ENCODE measurements around the gene TEAD4. TPM values are rescaled to one million over a fixed set of nuclear protein-coding genes. Genes with fewer than 3 reads are reported as not detected.

TEAD4 gene
- total and polyA plus RNA-seq, 4 donors, result 0.79 to 3.8 (median 2.8) TPM

DNA sequence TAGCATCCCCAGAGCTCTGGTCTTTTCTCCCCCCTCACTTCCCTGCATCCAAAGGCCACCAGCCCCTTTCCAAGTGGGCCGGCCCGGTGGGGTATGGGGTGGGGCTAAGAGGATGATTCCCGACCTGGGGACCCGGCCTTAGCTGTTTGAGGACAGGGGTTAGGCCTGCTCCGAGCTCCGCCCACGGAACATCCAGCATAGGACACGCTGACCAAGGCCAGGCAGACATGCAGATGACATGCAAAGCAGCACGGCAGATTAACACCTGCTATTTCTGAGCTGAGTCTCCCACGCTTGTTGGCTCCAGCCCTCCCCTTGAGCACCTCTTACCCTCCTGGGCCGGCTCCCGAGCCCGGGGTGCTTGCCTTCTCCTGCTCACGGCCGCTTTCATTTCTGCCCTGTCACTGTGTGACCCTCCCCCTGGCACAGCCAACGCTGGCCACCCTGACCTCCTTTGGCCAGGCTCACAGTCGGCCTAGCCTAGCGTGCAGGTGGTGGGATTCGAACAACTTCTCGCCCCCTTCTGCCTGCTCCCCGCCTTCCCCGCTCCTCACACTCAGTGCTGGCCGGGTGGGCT lies 40.2 kb downstream of the TEAD4 start:
- Histone ChIP-seq H3K27me3 (ENCODE audit: control insufficient read depth in 4 of 4, insufficient read depth in 4 of 4, low read length in 3 of 4) (no peaks in the 10 kb centered on the region), H3K4me3 (ENCODE audit: low read depth in 1 of 3, low read length in 3 of 3) (no peak overlapping the region), H3K36me3 (ENCODE audit: control insufficient read depth in 4 of 4, insufficient read depth in 3 of 4, low read depth in 1 of 4, low read length in 3 of 4) (no peaks in the 10 kb centered on the region), H3K27ac (ENCODE audit: low read depth in 1 of 2, low read length in 2 of 2) (no peak overlapping the region), H3K4me1 (ENCODE audit: control insufficient read depth in 4 of 4, insufficient read depth in 4 of 4, low read length in 3 of 4) (no peaks in the 10 kb centered on the region), H3K9me3 (ENCODE audit: control insufficient read depth in 4 of 4, low read length in 3 of 4) (no peaks in the 10 kb centered on the region), H3K9ac (ENCODE audit: low read depth in 1 of 2, low read length in 2 of 2) (no peak overlapping the region)
- no peak for TF ChIP-seq EGR1 (IDR thresholded peaks at IDR 0.05; ENCODE audit: low read depth in 2 of 2)
- TF ChIP-seq, protein P1, sequence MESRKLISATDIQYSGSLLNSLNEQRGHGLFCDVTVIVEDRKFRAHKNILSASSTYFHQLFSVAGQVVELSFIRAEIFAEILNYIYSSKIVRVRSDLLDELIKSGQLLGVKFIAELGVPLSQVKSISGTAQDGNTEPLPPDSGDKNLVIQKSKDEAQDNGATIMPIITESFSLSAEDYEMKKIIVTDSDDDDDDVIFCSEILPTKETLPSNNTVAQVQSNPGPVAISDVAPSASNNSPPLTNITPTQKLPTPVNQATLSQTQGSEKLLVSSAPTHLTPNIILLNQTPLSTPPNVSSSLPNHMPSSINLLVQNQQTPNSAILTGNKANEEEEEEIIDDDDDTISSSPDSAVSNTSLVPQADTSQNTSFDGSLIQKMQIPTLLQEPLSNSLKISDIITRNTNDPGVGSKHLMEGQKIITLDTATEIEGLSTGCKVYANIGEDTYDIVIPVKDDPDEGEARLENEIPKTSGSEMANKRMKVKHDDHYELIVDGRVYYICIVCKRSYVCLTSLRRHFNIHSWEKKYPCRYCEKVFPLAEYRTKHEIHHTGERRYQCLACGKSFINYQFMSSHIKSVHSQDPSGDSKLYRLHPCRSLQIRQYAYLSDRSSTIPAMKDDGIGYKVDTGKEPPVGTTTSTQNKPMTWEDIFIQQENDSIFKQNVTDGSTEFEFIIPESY (IDR thresholded peaks at IDR 0.05), result no peak
- DNase-seq (ENCODE audit: low spot score), result no peak
- WGBS, result 89% methylated on average over 23 of the region's 23 CpGs

DNA sequence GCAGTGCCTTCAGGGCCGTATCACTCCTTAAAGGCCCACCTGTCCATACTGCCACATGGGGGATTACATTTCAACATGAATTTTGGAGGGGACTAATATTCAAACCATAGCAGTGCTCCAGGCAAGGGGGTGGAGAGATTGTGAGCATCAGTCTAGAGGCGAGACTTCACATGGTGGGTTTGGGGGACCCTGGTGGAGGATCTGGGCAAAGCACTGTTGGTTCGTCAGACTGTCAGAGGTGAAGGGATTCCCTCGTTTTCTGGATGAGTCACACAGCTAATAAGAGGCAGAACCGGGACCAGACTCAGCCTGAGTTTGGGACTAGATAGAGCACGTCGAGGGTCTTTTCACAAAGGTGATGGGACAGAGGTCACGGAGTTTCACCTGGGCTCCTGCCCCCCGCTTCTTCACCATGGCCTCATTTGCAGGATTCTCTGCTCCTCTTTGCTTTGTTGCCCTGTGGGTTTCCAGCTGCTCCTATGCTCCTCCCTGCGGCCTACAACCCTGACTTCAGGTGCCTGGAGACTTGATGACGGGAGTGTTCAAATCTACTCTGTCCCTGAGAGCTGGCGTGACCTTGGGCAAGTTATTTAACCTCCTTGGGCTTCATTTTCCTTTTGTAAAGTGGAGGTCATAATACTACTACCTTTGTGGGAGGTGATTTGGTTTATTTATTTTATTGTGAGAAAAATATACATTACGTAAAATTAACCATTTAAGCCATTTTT lies 41.5 kb downstream of the TEAD4 start:
- H3K9ac ChIP-seq (ENCODE audit: low read depth in 1 of 2, low read length in 2 of 2), result no peak overlapping the region
- TF ChIP-seq SP1 (IDR thresholded peaks at IDR 0.05), result no peak
- TF ChIP-seq EGR1 (IDR thresholded peaks at IDR 0.05; ENCODE audit: low read depth in 2 of 2), result no peak
- TF ChIP-seq JUND (IDR thresholded peaks at IDR 0.05), result no peak
- TF ChIP-seq GABPA (IDR thresholded peaks at IDR 0.05 in 1 of 2, conservative IDR thresholded peaks at IDR 0.05 in 1 of 2), result no peak
- no peak for TF ChIP-seq RAD21 (IDR thresholded peaks at IDR 0.05)
- no peak for TF ChIP-seq HNF4A (conservative IDR thresholded peaks at IDR 0.05)
- TF ChIP-seq RXRA (IDR thresholded peaks at IDR 0.05), result no peak
- TF ChIP-seq NR2F2 (IDR thresholded peaks at IDR 0.05), result no peak
- TF ChIP-seq, protein P2, sequence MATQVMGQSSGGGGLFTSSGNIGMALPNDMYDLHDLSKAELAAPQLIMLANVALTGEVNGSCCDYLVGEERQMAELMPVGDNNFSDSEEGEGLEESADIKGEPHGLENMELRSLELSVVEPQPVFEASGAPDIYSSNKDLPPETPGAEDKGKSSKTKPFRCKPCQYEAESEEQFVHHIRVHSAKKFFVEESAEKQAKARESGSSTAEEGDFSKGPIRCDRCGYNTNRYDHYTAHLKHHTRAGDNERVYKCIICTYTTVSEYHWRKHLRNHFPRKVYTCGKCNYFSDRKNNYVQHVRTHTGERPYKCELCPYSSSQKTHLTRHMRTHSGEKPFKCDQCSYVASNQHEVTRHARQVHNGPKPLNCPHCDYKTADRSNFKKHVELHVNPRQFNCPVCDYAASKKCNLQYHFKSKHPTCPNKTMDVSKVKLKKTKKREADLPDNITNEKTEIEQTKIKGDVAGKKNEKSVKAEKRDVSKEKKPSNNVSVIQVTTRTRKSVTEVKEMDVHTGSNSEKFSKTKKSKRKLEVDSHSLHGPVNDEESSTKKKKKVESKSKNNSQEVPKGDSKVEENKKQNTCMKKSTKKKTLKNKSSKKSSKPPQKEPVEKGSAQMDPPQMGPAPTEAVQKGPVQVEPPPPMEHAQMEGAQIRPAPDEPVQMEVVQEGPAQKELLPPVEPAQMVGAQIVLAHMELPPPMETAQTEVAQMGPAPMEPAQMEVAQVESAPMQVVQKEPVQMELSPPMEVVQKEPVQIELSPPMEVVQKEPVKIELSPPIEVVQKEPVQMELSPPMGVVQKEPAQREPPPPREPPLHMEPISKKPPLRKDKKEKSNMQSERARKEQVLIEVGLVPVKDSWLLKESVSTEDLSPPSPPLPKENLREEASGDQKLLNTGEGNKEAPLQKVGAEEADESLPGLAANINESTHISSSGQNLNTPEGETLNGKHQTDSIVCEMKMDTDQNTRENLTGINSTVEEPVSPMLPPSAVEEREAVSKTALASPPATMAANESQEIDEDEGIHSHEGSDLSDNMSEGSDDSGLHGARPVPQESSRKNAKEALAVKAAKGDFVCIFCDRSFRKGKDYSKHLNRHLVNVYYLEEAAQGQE (IDR thresholded peaks at IDR 0.05), result no peak
- TF ChIP-seq HNF4G (IDR thresholded peaks at IDR 0.05), result no peak
- no peak for TF ChIP-seq FOXA1 (IDR thresholded peaks at IDR 0.05)
- no peak for TF ChIP-seq YY1 (IDR thresholded peaks at IDR 0.05)
- TF ChIP-seq FOXA2 (IDR thresholded peaks at IDR 0.05), result no peak
- TF ChIP-seq, protein P3, sequence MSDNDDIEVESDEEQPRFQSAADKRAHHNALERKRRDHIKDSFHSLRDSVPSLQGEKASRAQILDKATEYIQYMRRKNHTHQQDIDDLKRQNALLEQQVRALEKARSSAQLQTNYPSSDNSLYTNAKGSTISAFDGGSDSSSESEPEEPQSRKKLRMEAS (IDR thresholded peaks at IDR 0.05), result no peak
- TF ChIP-seq, protein P4, sequence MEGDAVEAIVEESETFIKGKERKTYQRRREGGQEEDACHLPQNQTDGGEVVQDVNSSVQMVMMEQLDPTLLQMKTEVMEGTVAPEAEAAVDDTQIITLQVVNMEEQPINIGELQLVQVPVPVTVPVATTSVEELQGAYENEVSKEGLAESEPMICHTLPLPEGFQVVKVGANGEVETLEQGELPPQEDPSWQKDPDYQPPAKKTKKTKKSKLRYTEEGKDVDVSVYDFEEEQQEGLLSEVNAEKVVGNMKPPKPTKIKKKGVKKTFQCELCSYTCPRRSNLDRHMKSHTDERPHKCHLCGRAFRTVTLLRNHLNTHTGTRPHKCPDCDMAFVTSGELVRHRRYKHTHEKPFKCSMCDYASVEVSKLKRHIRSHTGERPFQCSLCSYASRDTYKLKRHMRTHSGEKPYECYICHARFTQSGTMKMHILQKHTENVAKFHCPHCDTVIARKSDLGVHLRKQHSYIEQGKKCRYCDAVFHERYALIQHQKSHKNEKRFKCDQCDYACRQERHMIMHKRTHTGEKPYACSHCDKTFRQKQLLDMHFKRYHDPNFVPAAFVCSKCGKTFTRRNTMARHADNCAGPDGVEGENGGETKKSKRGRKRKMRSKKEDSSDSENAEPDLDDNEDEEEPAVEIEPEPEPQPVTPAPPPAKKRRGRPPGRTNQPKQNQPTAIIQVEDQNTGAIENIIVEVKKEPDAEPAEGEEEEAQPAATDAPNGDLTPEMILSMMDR (IDR thresholded peaks at IDR 0.05; ENCODE audit: low read depth, low read length, missing input control), result no peak
- TF ChIP-seq TAF1 (conservative IDR thresholded peaks at IDR 0.05), result no peak

More for the DNA sequence above, 41.5 kb downstream of the TEAD4 start:
- Histone ChIP-seq H3K9me3 (ENCODE audit: control insufficient read depth in 4 of 4, low read length in 3 of 4) (no peaks in the 10 kb centered on the region), H3K27ac (ENCODE audit: low read depth in 1 of 2, low read length in 2 of 2) (no peak overlapping the region), H3K4me3 (ENCODE audit: low read depth in 1 of 3, low read length in 3 of 3) (no peak overlapping the region), H3K36me3 (ENCODE audit: control insufficient read depth in 4 of 4, insufficient read depth in 3 of 4, low read depth in 1 of 4, low read length in 3 of 4) (no peaks in the 10 kb centered on the region), H3K27me3 (ENCODE audit: control insufficient read depth in 4 of 4, insufficient read depth in 4 of 4, low read length in 3 of 4) (no peaks in the 10 kb centered on the region), H3K4me1 (ENCODE audit: control insufficient read depth in 4 of 4, insufficient read depth in 4 of 4, low read length in 3 of 4) (no peaks in the 10 kb centered on the region)
- 56% methylated on average over 13 of the region's 13 CpGs for WGBS
- no peak for DNase-seq (ENCODE audit: low spot score)

Measured in liver (tissue), 9 donors.